Measurements from ENCODE around the gene CDKN2B-AS1. TPM values are rescaled to one million over a fixed set of nuclear protein-coding genes. Genes with fewer than 3 reads are reported as not detected.

The CDKN2B-AS1 gene
- total and polyA plus RNA-seq, 2 experiments from 2014 or later: not detected

DNA sequence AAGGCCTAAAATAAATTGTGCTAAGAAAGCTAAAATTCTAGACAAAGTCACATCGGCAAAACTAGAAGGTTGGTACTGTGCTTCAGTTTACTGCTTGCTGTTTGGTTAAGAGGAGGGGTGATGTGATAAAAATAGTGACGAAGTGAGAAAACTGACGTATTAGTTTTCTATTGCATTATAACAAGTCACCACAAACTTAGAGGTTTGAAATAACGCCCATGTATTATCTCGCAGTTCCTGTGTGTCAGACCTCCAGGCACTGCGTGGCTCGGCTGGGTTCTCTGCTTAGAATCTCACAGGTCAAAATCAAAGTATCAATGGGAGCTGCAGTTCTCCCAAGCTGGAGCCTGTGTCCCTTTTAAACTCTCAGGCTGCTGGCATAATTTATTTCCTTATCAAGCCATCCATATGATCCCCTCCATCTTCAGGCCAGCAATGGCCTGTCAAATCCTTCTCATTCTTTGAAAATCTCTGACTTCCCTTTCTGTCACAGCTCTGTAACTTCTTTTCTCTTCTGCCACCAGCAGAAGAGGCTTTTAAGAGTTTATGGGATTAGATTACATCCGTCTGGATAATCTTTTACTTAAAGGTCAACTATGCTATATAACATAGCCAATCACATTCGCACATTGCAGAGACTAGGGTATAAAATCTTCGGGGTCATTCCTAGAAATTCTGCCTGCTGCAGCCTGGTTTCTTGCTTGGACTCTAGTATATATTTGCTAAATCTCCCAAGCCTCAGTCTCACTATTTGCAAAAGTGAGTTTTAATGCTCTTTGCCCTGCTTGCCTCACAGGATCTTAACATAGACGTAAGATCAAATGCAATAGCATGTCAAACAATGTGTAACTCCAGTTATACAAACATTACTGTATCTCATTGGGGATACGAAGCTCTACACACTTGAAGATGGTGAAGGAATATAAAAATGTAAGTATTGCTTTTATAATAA, 118.6 kb downstream of the CDKN2B-AS1 start:
- Histone ChIP-seq H3K27ac (no peak overlapping the region), H3K4me3 (no peak overlapping the region), H3K27me3 (no peaks in the 10 kb centered on the region), H3K36me3 (no peaks in the 10 kb centered on the region), H3K4me1 (ENCODE audit: low read depth) (peaks cover 22% of the 10 kb centered on the region), H3K9me3 (ENCODE audit: low read depth) (no peaks in the 10 kb centered on the region)
- DNase-seq (ENCODE audit: low read depth in 1 of 2, low spot score in 1 of 2): peak in 1 of 2 donors; percentile 50
- TF ChIP-seq, protein P1, sequence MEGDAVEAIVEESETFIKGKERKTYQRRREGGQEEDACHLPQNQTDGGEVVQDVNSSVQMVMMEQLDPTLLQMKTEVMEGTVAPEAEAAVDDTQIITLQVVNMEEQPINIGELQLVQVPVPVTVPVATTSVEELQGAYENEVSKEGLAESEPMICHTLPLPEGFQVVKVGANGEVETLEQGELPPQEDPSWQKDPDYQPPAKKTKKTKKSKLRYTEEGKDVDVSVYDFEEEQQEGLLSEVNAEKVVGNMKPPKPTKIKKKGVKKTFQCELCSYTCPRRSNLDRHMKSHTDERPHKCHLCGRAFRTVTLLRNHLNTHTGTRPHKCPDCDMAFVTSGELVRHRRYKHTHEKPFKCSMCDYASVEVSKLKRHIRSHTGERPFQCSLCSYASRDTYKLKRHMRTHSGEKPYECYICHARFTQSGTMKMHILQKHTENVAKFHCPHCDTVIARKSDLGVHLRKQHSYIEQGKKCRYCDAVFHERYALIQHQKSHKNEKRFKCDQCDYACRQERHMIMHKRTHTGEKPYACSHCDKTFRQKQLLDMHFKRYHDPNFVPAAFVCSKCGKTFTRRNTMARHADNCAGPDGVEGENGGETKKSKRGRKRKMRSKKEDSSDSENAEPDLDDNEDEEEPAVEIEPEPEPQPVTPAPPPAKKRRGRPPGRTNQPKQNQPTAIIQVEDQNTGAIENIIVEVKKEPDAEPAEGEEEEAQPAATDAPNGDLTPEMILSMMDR (IDR thresholded peaks at IDR 0.05; ENCODE audit: low read depth, low read length): no peak

DNA sequence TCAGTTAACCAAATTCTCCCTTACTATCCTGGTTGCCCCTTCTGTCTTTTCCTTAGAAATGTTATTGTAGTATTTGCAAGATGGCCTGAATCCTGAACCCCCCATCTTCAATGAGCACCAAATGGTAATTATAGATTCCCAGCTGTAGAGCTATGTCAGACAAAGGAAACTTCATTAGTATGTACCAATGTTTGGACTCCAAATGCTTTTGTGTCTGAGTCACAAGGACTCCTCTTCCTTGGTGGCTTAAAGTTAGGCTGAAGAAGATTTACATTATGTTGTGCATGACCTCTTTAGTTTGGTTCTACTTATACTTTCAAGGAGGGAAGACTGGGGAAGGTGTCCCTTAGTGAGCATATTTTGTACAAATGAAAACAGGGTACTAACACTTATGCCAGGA, 120.4 kb downstream of the CDKN2B-AS1 start:
- H3K27ac ChIP-seq: no peak overlapping the region
- DNase-seq (ENCODE audit: low read depth in 1 of 2, low spot score in 1 of 2): no peak
- no peaks in the 10 kb centered on the region for H3K36me3 ChIP-seq

DNA sequence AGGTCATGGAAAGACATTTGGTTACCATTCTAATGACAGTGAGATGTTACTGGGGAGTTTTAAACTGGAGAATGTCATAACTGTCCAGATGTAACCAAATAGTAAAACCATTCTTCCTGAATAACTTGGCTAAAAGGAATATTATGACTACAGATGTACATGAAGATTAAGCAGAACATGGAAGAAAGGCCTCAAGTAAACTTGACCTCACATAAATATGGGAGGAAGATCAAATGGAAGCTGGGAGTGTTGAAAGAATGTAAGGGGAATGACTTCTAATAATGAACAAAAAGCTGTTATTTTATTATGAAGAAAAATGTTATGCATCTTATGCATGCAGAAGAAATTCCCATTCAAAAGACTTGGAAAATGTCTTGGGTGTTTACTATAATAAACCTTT, 122.2 kb downstream of the CDKN2B-AS1 start:
- Histone ChIP-seq H3K27me3 (no peaks in the 10 kb centered on the region), H3K4me3 (no peak overlapping the region), H3K27ac (no peak overlapping the region), H3K9me3 (ENCODE audit: low read depth) (no peaks in the 10 kb centered on the region), H3K4me1 (ENCODE audit: low read depth) (peaks cover 16% of the 10 kb centered on the region), H3K36me3 (no peaks in the 10 kb centered on the region)
- DNase-seq (ENCODE audit: low read depth in 1 of 2, low spot score in 1 of 2): no peak
- TF ChIP-seq, protein P1 (IDR thresholded peaks at IDR 0.05; ENCODE audit: low read depth, low read length): no peak

More for the DNA sequence above, 120.4 kb downstream of the CDKN2B-AS1 start:
- TF ChIP-seq, protein P1 (IDR thresholded peaks at IDR 0.05; ENCODE audit: low read depth, low read length): no peak
- H3K4me1 ChIP-seq (ENCODE audit: low read depth): peaks cover 16% of the 10 kb centered on the region
- no peaks in the 10 kb centered on the region for H3K27me3 ChIP-seq
- no peaks in the 10 kb centered on the region for H3K9me3 ChIP-seq (ENCODE audit: low read depth)
- no peak overlapping the region for H3K4me3 ChIP-seq

- no peaks in the 10 kb centered on the region for H3K9me3 ChIP-seq (ENCODE audit: low read depth)
- H3K4me1 ChIP-seq (ENCODE audit: low read depth): peaks cover 14% of the 10 kb centered on the region
- H3K36me3 ChIP-seq: no peaks in the 10 kb centered on the region
- no peak overlapping the region for H3K4me3 ChIP-seq
- H3K27me3 ChIP-seq: no peaks in the 10 kb centered on the region
- DNase-seq (ENCODE audit: low read depth in 1 of 2, low spot score in 1 of 2): peak in 1 of 2 donors; percentile 44
- TF ChIP-seq, protein P1 (IDR thresholded peaks at IDR 0.05; ENCODE audit: low read depth, low read length): no peak
- no peak overlapping the region for H3K27ac ChIP-seq
Measured at GRCh38 chr9:22117511-22118384, 123.2 kb downstream of the CDKN2B-AS1 start.

- H3K9me3 ChIP-seq (ENCODE audit: low read depth): no peaks in the 10 kb centered on the region
- H3K27ac ChIP-seq: no peak overlapping the region
- TF ChIP-seq, protein P1 (IDR thresholded peaks at IDR 0.05; ENCODE audit: low read depth, low read length): no peak
- H3K27me3 ChIP-seq: no peaks in the 10 kb centered on the region
- H3K36me3 ChIP-seq: no peaks in the 10 kb centered on the region
- no peak for DNase-seq (ENCODE audit: low read depth in 1 of 2, low spot score in 1 of 2)
- no peak overlapping the region for H3K4me3 ChIP-seq
- H3K4me1 ChIP-seq (ENCODE audit: low read depth): peaks cover 8% of the 10 kb centered on the region
Measured at GRCh38 chr9:22118810-22119521, 124.4 kb downstream of the CDKN2B-AS1 start.
